GM21447 (cell line): ENCODE data around the gene PGAM1.
A peak's percentile ranks its signal among the peaks of the same experiment; 100 is the strongest.
"Not testable (repeated sequence)": the region's sequence is repeated elsewhere in the genome, so short reads cannot be mapped to it uniquely, and the experiment has no call there.

Source experiments
- ATAC-seq: cut with Tn5 transposase; IDR thresholded peaks from one replicate; pipeline ENCODE4 v1.9.1; 2021; ENCODE audit not compliant: unreplicated experiment

The PGAM1 gene

DNA sequence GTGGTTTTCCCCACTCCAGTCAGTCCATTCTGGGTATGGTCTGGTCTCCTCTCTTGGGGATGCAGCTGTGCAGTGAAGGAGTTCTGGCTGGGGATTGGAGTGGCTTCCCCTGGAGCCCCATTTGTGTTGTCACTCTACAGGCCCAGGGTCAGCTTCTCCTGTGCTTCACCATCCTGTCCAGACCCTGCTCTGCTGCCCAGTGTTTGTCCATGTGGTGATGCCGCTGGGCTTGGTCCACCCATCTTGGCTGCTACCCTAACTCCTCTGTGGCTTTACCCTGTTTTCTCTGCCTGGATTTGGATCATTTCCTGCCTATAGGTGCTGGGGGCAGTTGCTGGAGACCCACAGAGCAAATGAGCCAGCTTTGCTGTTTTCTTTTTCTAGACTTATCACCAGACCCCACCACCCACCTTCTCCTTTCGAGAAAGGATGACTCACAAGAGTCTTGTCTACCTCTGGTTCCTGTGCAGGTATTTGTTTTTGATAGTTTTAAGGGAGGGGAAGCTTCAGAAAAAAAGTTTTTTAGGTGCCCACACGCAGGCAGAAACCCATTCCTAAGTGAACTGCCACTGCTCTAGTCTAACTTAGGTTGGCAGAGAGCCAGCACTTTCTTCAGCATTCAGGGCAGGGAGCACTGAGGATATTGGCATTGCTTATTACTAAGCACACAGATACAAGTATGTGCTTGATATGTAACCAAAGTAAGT lies 28.5 kb downstream of the PGAM1 start:
- ATAC-seq = no peak

DNA sequence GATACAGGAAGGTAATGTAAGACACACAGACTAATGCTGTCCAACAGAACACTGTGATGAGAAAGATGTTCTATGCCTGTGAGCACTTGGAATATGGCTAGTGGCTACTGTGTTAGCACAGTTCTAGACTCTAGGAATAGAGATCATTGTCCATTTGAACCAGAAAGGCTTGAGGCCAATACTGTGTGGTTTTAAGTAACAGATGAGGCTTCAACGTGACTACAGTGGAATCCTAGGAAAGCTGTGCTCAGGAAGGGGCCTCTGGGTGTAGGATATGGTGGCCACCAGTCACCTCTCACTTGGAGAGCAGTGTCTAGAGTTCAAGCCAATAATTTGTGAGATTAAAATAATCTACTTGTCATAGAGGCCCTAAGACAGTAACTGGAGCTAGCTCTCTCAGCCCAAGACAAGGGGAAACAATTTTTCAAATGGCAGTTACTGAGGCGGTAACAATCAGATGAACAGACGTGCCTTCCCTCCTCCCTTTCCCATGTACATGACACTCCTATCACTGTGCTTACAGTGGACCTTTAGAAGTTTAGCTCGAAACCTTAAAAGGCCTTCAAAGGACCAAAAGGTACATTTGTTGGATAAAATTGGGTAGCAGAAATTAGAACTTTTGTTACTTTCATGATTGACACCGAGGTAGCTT lies 30.2 kb downstream of the PGAM1 start:
- ATAC-seq = no peak

GRCh38 chr10:97456686-97457065 lies 30.7 kb downstream of the PGAM1 start:
- no peak for ATAC-seq

- ATAC-seq = no peak
Measured at GRCh38 chr10:97459111-97459510, 33.1 kb downstream of the PGAM1 start.

DNA sequence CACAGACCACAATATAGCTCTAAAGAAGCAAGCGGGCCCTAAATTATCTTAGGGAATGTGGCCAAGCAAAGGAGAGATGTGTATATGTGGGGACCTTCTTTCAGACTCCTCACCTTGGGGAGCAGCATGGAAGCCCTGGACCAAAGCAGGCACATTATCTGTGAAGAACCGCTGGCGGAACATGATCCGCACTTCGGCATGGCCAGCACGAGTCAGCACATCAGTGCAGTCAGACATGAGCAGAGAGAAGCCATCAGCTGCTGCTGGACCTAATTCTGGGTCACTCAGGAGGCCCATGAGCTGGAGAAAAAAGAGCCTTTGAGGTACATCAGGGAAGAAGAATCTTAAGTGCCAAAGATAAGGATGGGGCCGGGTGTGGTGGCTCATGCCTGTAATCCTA lies 33.9 kb downstream of the PGAM1 start:
- ATAC-seq = no peak

DNA sequence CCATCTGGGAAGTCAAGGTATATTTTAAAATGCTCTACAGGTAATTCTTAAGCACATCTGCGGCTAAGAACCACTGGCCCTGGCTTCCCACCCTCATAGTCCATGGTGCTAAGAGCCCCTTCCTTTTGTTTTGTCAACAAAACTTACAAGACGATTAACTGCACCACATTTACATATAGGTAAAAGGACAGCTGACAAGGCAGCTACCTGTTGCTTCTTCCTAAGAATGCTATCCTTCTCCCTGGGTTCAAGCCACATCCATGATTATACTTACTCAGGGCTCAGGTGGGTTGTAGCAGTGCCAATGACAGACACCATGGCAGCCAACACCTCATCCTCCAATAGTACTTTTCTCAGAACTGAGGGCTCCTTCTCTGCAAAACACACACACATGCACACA lies 36.3 kb downstream of the PGAM1 start:
- no peak for ATAC-seq

GRCh38 chr10:97463363-97464132 lies 37.6 kb downstream of the PGAM1 start:
- no peak for ATAC-seq

DNA sequence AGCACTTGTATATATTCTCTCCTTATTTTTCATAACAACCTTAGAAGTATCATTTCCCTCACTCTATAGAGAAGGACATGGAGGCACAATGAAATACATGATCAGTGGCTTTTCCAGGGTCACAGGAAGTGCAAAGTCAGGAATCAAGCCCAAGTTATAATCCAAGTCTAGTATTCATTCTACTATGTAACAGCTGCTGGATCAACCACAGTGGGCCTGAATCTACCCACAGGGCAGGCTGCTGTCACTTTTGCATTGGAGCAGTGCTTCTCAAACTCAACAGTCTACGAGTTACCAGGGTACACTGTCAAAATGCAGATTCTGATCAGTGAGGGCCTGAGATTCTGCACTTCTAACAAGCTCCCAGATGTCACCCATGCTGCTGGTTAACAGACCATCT lies 38.2 kb downstream of the PGAM1 start:
- no peak for ATAC-seq

DNA sequence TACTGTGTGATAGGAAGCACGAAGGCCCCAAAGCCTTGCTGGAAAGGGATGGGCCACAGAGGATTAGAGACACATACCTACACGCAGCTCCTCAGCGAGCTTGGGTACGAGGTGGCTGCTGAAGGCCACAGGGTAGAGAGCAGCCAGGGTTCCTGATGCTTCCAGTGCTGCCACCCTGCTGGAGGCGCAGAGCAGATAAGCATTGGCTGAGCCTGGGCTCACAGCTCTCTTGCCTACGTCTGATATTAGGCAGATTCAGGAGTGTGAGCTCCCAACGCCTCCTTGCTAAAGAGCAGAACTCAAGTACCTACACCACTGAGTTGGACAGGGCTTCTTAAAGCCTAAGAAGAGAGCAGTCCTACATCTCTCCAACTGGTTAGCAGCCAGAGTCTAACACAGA lies 40.0 kb downstream of the PGAM1 start:
- no peak for ATAC-seq

- ATAC-seq = no peak
Measured at GRCh38 chr10:97466755-97467154, 40.8 kb downstream of the PGAM1 start.

DNA sequence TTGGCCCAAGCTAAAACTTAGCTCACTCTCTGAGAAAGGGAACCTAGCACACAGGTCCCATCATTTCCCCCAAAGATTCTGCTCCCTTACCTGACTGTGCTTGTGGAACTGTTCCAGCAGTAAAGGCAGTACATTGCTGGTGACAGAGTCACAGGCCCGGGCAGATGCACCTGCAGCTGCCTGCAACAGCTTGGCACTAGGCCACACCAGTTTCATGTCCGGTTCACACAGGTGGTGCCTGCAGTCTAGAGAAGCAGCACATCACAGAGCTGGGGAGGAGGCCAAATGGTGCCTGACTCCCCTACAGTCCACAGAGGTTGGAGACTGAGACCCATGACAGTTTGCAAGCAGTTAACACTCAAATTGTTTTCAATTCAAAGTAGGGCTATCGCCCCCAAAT lies 42.2 kb downstream of the PGAM1 start:
- ATAC-seq = peak; percentile 62

- ATAC-seq = not testable (repeated sequence)
Measured at GRCh38 chr10:97468781-97469180, 42.8 kb downstream of the PGAM1 start.

GRCh38 chr10:97474918-97475317 lies 48.9 kb downstream of the PGAM1 start:
- no peak for ATAC-seq

DNA sequence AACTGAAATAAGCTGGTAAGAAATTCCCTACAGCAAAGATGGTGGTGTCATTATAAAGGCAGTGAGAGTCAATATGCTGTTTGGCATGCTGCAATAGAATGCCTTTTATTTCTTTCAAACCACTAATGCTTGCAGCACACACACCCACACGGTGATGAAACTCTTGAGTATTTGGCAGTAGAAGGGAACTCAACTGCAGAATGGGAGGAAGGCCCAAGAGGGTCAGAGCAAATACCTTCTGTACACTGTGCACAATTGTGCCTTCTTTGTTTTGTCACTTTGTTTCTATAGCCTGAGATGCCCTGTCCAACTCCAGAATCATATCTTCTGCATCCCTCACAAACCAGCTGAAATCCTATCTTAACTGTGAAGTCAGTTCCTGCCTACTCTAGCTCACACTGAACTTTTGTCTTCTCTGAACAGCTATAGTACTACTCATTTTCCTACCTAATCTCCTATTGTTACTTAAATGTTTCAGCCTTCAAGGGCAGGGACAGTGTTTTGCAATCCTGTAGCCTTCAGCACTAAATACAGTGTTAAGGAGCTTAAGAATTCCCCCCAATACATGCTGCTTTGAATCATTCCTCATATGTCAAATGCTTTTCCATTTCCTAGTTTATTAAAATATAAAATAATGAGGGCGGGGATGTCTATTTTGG lies 50.1 kb downstream of the PGAM1 start:
- no peak for ATAC-seq

DNA sequence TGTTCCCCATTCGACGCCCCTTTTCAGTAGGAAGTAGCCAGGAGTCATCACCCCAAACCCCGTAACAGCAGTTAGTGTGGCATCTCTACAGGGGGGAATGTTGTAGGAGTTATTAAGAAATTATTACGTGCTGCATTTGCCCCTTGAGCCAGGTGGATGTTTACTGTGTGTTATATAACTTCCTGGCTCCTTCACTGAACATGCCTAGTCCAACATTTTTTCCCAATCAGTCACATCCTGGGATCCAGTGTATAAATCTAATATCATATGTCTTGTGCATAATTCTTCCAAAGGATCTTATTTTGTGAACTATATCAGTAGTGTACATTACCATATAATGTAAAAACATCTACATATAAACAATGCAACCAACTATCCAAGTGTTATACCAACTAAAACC lies 53.4 kb downstream of the PGAM1 start:
- not testable (repeated sequence) for ATAC-seq

DNA sequence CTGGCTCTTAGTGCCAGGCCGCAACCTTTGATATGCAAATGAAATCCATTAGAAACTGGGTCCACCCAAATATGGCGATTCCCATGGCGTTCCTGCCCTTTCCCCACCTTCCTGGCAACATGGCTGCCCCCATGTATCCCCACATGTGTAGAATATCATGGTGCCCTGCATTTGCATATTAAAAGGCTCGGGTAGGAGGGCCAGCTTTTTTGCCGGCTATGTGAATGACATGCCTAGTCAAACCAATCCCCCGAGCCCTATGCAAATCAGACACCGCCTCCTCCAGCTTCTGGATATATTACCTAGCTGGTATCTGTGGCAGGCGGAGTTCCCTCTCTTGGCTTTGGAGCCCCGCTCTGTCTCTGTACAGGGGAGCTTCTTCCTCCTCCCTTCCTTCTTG lies 53.9 kb downstream of the PGAM1 start:
- no peak for ATAC-seq

DNA sequence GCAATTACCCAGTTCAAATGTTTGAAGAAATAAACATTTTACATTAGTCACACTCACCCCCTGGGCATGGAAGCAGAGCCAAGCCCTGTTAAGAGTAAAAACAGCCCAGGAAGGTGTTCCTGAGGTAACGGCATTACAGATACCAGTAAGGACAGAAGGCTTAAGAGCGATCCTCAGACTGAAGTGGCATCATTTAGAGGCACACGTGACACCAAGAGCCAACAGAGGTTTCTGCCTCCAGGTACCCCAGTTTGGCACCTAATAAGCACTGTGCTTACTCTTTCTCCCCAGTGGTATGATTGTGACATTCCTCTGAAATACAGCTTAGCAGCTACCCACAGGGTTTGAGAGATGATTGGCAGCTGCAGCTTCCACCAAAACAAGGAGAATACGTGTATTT lies 55.1 kb downstream of the PGAM1 start:
- ATAC-seq = no peak

GRCh38 chr10:97482381-97482780 lies 56.4 kb downstream of the PGAM1 start:
- no peak for ATAC-seq
